GM12878 (cell line): ENCODE results near the gene DDX20.

Experiments used
- CTCF ChIP-seq, 3 experiments: IDR thresholded peaks in 2 of 3; conservative IDR thresholded peaks in 1 of 3; 2 replicates each; pipeline ENCODE4 v1.5.1; 2011; ENCODE audit warnings: low read depth in 3 of 3, low read length in 3 of 3, mild to moderate bottlenecking in 3 of 3, control low read depth in 2 of 3, moderate library complexity in 2 of 3, inconsistent platforms in 1 of 3, mixed read lengths in 1 of 3; ENCODE audit not compliant: control insufficient read depth in 2 of 3, insufficient read depth in 1 of 3; ENCODE audit errors: extremely low read depth in 1 of 3
- EP300 ChIP-seq, 2 experiments: fragments of 150-350 bp in 1 of 2; IDR thresholded peaks; 2 replicates each; pipeline ENCODE4 v1.6.1; 2011 to 2012; ENCODE audit warnings: low read depth in 2 of 2, low read length in 2 of 2, borderline replicate concordance in 1 of 2, improper control_type of control experiment in 1 of 2, inconsistent platforms in 1 of 2; ENCODE audit not compliant: control insufficient read depth in 1 of 2
- MYC ChIP-seq: IDR thresholded peaks from 2 replicates; pipeline ENCODE4 v1.6.1; 2011; ENCODE audit warnings: mild to moderate bottlenecking, low read length, moderate library complexity, inconsistent platforms; ENCODE audit not compliant: insufficient read depth, insufficient replicate concordance, insufficient read length, severe bottlenecking
- PKNOX1 ChIP-seq: fragments of 450-650 bp; IDR thresholded peaks from 2 replicates; pipeline ENCODE4 v1.6.1; 2016; ENCODE audit warnings: mild to moderate bottlenecking
- RCOR1 ChIP-seq: conservative IDR thresholded peaks from 2 replicates; pipeline ENCODE4 v1.6.1; 2012; ENCODE audit warnings: low read depth, low read length, improper control_type of control experiment

DNA sequence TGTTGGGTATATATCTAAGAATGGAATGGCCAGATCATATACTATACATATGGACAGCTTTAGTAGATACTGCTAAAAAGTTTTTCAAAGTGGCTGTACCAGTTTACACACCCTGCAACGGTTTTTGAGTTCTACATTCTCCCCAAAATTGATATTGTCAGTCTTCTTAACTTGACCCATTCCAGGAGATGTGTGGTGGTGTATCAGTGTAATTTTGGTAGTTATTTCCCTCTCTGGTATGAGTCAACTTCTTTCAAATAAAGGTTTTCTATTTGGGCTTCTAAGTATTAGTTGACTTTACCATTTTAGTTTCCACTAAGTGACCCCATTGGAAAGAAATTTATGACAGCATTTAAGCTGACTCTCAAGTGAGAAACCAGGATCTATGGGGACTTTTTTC lies 45.7 kb upstream of the DDX20 start:
- TF ChIP-seq MYC = no peak
- no peak for TF ChIP-seq EP300 (IDR thresholded peaks at IDR 0.05; ENCODE audit: borderline replicate concordance in 1 of 2, control insufficient read depth in 1 of 2, low read depth in 2 of 2, low read length in 2 of 2)
- no peak for TF ChIP-seq CTCF (IDR thresholded peaks at IDR 0.05 in 2 of 3, conservative IDR thresholded peaks at IDR 0.05 in 1 of 3; ENCODE audit: control insufficient read depth in 2 of 3, extremely low read depth in 1 of 3, insufficient read depth in 1 of 3, low read depth in 3 of 3, low read length in 3 of 3)
- TF ChIP-seq RCOR1 = no peak
- TF ChIP-seq PKNOX1 = no peak
